Effector memory CD8-positive, alpha-beta T cell (primary cell): ENCODE results near the gene ADM2.

ENCODE experiments used
- ATAC-seq: fragments of 150-1000 bp; cut with Tn5 transposase; replicated peaks from 2 replicates; pipeline ENCODE4 v1.10.0; 2021; ENCODE audit warnings: mild to moderate bottlenecking, moderate library complexity
- DNase-seq, 3 experiments: peaks; one replicate each; pipeline ENCODE4 v3.0.0; 2021
- H3K27ac Mint-ChIP-seq, 2 donors: one replicate each; pipeline ENCODE4 v1.8.0; 2022; ENCODE audit warnings: mild to moderate bottlenecking in 2 of 2, mixed read lengths in 2 of 2, moderate library complexity in 2 of 2
- H3K27me3 Mint-ChIP-seq, 2 donors: one replicate each; pipeline ENCODE4 v1.8.0; 2022; ENCODE audit warnings: mixed read lengths in 2 of 2
- H3K36me3 Mint-ChIP-seq: one replicate; pipeline ENCODE4 v1.8.0; 2022; ENCODE audit warnings: mild to moderate bottlenecking, moderate library complexity, mixed read lengths; ENCODE audit not compliant: insufficient read depth
- H3K4me1 Mint-ChIP-seq, 2 donors: one replicate each; pipeline ENCODE4 v1.8.0; 2022; ENCODE audit warnings: low read depth in 2 of 2, mixed read lengths in 2 of 2
- H3K4me3 Mint-ChIP-seq, 2 donors: one replicate each; pipeline ENCODE4 v1.8.0; 2022; ENCODE audit warnings: mild to moderate bottlenecking in 2 of 2, mixed read lengths in 2 of 2, moderate library complexity in 2 of 2
- H3K9me3 Mint-ChIP-seq, 2 donors: one replicate each; pipeline ENCODE4 v1.8.0; 2022; ENCODE audit warnings: mixed read lengths in 2 of 2

The ADM2 gene

DNA sequence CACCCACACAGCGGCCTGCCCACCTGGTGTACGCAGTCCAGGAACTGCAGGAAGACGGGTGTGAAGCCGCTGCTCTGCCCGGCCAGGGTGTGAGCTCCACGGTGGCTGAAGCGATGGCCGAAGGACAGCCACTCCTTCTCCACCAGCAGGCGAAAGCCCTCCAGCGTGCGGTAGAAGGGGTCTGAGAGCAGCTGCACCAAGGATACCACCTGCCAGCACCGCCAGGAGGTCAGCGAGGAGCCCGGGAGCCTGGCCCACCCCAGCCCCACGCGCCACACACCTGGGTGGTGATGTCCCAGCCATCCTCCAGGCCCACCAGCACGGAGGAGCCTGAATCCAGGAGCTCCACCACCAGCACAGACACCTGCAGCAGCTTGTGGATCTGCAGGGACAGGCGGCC is 26.1 kb upstream of the ADM2 start:
- Mint-ChIP-seq H3K9me3 (no peaks in the 10 kb centered on the region), H3K27ac (peak overlapping the region in 1 of 2 donors; percentile 87), H3K36me3 (peaks cover 93% of the 10 kb centered on the region), H3K4me1 (peaks cover 12 to 13% of the 10 kb centered on the region in 2 donors), H3K4me3 (peak overlapping the region in 1 of 2 donors; percentile 54), H3K27me3 (no peaks in the 10 kb centered on the region)
- DNase-seq (no peak), ATAC-seq (no peak)

DNA sequence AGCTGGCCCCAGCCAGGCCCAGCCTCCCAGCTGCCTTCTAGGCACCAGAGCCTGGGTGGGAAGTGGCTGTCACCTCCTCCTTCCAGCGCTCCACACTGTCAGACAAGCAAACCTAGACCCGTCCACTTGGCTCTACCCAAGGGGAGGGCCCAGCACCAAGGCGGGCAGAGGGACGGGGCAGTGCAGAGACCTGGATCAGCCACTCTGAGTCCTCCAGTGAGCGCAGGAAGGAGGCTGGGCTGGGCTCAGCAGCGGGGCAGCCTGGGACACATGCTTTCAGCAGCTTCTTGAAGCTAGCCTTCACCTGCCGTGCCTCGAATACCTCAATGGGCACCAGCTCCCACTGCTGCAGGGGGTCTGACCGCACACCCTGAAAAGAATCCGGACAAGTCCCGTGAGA is 25.3 kb upstream of the ADM2 start:
- Mint-ChIP-seq H3K27ac (peak overlapping the region in 1 of 2 donors; percentile 77), H3K4me1 (peaks cover 10 to 13% of the 10 kb centered on the region in 2 donors), H3K9me3 (no peaks in the 10 kb centered on the region), H3K27me3 (no peaks in the 10 kb centered on the region), H3K4me3 (no peak overlapping the region), H3K36me3 (peaks cover 89% of the 10 kb centered on the region)
- ATAC-seq (no peak), DNase-seq (no peak)

- Mint-ChIP-seq H3K27ac (peak overlapping the region in 1 of 2 donors; percentile 76), H3K27me3 (no peaks in the 10 kb centered on the region), H3K36me3 (peaks cover 89% of the 10 kb centered on the region), H3K9me3 (no peaks in the 10 kb centered on the region), H3K4me3 (no peak overlapping the region), H3K4me1 (peaks cover 8 to 13% of the 10 kb centered on the region in 2 donors)
- ATAC-seq (peak; percentile 36), DNase-seq (no peak)
Observed at GRCh38 chr22:50456466-50457234, 24.7 kb upstream of the ADM2 start.

DNA sequence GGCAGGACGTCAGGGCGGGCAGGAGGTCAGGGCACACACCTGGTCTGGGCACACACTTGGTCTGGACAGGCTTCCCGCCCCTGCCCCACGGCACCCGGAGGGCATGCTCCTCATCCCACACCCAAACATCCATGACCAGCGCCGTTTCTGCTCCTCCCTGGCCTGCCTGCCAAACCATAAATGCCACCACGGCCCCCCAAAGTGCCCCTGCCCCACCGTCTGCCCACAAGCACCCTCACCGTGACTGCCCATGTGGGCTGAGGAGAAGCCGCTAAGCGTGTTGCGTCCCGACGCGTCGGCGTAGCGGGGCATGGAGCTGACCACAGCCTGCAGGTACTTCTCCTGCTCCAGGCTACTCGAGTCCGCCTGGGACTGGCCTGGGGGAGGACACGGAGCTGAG is 22.3 kb upstream of the ADM2 start:
- DNase-seq (no peak), ATAC-seq (no peak)
- no peak overlapping the region for H3K4me3 Mint-ChIP-seq
- peaks cover 81% of the 10 kb centered on the region for H3K36me3 Mint-ChIP-seq
- H3K4me1 Mint-ChIP-seq: peaks cover 6% of the 10 kb centered on the region in 2 donors
- no peaks in the 10 kb centered on the region for H3K27me3 Mint-ChIP-seq
- no peaks in the 10 kb centered on the region for H3K9me3 Mint-ChIP-seq
- H3K27ac Mint-ChIP-seq: peak overlapping the region in 1 of 2 donors; percentile 49

- no peaks in the 10 kb centered on the region for H3K27me3 Mint-ChIP-seq
- peaks cover 5 to 6% of the 10 kb centered on the region in 2 donors for H3K4me1 Mint-ChIP-seq
- H3K36me3 Mint-ChIP-seq: peaks cover 80% of the 10 kb centered on the region
- H3K27ac Mint-ChIP-seq: peak overlapping the region in 1 of 2 donors; percentile 29
- no peak overlapping the region for H3K4me3 Mint-ChIP-seq
- ATAC-seq: peak; percentile 51
- H3K9me3 Mint-ChIP-seq: no peaks in the 10 kb centered on the region
- no peak for DNase-seq
Observed at GRCh38 chr22:50459496-50460140, 21.7 kb upstream of the ADM2 start.

GRCh38 chr22:50460938-50461337 is 20.4 kb upstream of the ADM2 start:
- no peak for DNase-seq
- peak overlapping the region in 1 of 2 donors; percentile 46 for H3K27ac Mint-ChIP-seq
- no peaks in the 10 kb centered on the region for H3K9me3 Mint-ChIP-seq
- peaks cover 80% of the 10 kb centered on the region for H3K36me3 Mint-ChIP-seq
- no peaks in the 10 kb centered on the region for H3K27me3 Mint-ChIP-seq
- no peak for ATAC-seq
- H3K4me1 Mint-ChIP-seq: peaks cover 0 to 7% of the 10 kb centered on the region in 2 donors
- H3K4me3 Mint-ChIP-seq: no peak overlapping the region

GRCh38 chr22:50461536-50461935 is 19.8 kb upstream of the ADM2 start:
- Mint-ChIP-seq H3K36me3 (peaks cover 79% of the 10 kb centered on the region), H3K27me3 (no peaks in the 10 kb centered on the region), H3K27ac (no peak overlapping the region)

GRCh38 chr22:50461979-50462540 is 19.3 kb upstream of the ADM2 start:
- H3K36me3 Mint-ChIP-seq: peaks cover 77% of the 10 kb centered on the region

More at GRCh38 chr22:50461536-50461935, 19.8 kb upstream of the ADM2 start:
- DNase-seq (no peak), ATAC-seq (no peak)
- no peak overlapping the region for H3K4me3 Mint-ChIP-seq
- no peaks in the 10 kb centered on the region for H3K9me3 Mint-ChIP-seq
- H3K4me1 Mint-ChIP-seq: peaks cover 0 to 12% of the 10 kb centered on the region in 2 donors

DNA sequence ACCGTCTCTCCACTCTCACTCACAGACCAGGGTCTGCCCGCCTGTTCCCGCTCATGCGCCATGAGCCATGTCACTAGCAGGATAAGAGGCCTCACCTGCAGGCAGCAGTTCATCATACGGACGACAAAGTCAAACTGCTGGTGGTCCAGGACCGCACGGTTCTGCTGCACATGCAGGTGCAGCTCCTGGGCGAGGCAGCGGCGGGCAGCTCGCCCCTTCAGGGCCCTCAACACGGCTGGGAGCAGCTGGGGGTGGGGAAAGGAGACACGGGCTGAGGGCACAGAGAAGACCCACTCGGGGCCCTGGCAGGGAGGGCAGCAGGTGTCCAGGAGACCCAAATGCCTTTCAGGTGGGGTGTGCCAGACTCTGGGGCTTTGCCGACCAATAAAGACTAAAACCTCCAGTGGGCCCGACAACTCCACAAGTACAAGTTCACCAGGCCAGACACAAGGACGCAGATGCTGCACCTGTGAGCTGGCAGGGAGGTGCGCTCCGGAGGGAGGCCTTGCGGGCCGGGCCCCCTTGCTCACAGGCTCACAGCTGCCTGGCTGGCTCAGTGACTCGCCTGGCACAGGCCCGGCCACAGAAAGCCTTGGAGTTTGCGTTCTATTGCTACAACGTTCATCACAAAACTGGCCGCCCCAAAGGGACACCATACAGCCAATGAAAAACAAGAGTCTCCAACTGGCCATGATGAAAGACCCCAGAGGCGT is 18.0 kb upstream of the ADM2 start:
- DNase-seq (no peak), ATAC-seq (no peak)
- H3K4me3 Mint-ChIP-seq: no peak overlapping the region
- peaks cover 67% of the 10 kb centered on the region for H3K36me3 Mint-ChIP-seq
- no peaks in the 10 kb centered on the region for H3K27me3 Mint-ChIP-seq
- H3K9me3 Mint-ChIP-seq: no peaks in the 10 kb centered on the region
- H3K4me1 Mint-ChIP-seq: peaks cover 5 to 13% of the 10 kb centered on the region in 2 donors
- peak overlapping the region; percentile 58 to 69 for H3K27ac Mint-ChIP-seq

More at GRCh38 chr22:50461979-50462540, 19.3 kb upstream of the ADM2 start:
- H3K27me3 Mint-ChIP-seq: no peaks in the 10 kb centered on the region
- peaks cover 5 to 14% of the 10 kb centered on the region in 2 donors for H3K4me1 Mint-ChIP-seq
- no peak overlapping the region for H3K27ac Mint-ChIP-seq
- DNase-seq: no peak
- no peaks in the 10 kb centered on the region for H3K9me3 Mint-ChIP-seq
- ATAC-seq: no peak
- H3K4me3 Mint-ChIP-seq: no peak overlapping the region

GRCh38 chr22:50464451-50464850 is 16.9 kb upstream of the ADM2 start:
- Mint-ChIP-seq H3K36me3 (peaks cover 66% of the 10 kb centered on the region), H3K4me1 (peaks cover 15 to 21% of the 10 kb centered on the region in 2 donors), H3K4me3 (no peak overlapping the region), H3K27ac (peak overlapping the region; percentile 15 to 66), H3K9me3 (no peaks in the 10 kb centered on the region), H3K27me3 (no peaks in the 10 kb centered on the region)
- DNase-seq (no peak), ATAC-seq (no peak)

GRCh38 chr22:50465066-50465930 is 16.0 kb upstream of the ADM2 start:
- ATAC-seq: no peak
- Mint-ChIP-seq H3K36me3 (peaks cover 66% of the 10 kb centered on the region), H3K4me3 (no peak overlapping the region), H3K27ac (peak overlapping the region; percentile 77 to 81), H3K27me3 (no peaks in the 10 kb centered on the region), H3K4me1 (peaks cover 20 to 27% of the 10 kb centered on the region in 2 donors), H3K9me3 (no peaks in the 10 kb centered on the region)
- no peak for DNase-seq

DNA sequence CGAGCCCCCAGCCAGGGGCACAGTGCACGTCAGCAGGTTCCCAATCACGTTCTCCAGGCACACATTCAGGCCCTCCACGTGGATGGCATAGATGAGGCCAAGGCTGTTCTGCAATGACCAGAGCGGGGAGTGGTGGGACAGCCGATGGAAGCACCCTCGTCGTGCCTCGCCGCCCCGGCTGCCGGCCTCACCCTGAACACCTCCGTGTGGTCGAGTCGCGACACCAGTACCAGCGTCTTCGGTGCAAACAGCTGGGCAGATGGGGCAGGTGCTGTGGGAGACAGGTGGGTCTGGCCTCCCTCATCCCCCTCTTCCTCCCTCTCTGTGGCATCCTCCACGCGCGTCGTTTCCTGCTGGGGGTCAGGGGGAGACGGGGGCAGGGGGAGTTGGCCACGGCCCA is 14.0 kb upstream of the ADM2 start:
- H3K27ac Mint-ChIP-seq: peak overlapping the region in 1 of 2 donors; percentile 77
- no peaks in the 10 kb centered on the region for H3K27me3 Mint-ChIP-seq
- H3K9me3 Mint-ChIP-seq: no peaks in the 10 kb centered on the region
- H3K36me3 Mint-ChIP-seq: peaks cover 51% of the 10 kb centered on the region
- ATAC-seq (no peak), DNase-seq (no peak)
- H3K4me3 Mint-ChIP-seq: no peak overlapping the region
- peaks cover 27 to 45% of the 10 kb centered on the region in 2 donors for H3K4me1 Mint-ChIP-seq
